ENCODE measurements around the gene SELENBP1.
"Not testable (repeated sequence)": the region's sequence is repeated elsewhere in the genome, so short reads cannot be mapped to it uniquely, and the experiment has no call there.

Gene SELENBP1

DNA sequence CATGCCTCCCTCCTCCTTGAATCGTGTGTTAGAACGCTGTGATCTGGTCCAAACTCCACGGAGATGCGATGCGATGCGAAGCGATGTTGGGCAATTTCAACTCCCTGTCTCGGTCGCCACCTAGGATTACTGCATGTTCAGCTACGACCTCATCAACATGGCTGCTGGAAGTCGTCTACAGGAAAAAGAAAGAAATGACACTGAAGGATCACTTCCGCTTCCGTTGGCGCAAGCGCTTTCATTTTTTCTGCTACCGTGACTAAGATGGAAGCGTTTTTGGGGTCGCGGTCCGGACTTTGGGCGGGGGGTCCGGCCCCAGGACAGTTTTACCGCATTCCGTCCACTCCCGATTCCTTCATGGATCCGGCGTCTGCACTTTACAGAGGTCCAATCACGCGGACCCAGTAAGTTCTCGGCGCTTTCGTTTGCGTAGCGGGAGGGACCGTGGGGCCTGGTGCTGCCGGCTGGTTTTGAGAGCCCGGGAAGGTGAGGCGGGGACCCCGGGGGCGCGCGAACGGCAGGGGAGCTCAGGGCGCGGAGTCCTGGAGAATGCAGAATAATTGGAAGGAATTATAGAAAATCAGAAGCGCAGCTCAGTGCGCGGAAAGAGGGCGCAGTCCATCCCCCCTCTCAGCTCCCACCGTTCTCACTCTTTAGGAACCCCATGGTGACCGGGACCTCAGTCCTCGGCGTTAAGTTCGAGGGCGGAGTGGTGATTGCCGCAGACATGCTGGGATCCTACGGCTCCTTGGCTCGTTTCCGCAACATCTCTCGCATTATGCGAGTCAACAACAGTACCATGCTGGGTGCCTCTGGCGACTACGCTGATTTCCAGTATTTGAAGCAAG lies 27.0 kb upstream of the SELENBP1 start, which contains the start of gene PSMB4:
PSMB4 (plus strand) TSS at position 250 of the 848 bp plus-strand sequence; CDS start at position 265, 15 bp downstream.
- TF ChIP-seq, protein P1, sequence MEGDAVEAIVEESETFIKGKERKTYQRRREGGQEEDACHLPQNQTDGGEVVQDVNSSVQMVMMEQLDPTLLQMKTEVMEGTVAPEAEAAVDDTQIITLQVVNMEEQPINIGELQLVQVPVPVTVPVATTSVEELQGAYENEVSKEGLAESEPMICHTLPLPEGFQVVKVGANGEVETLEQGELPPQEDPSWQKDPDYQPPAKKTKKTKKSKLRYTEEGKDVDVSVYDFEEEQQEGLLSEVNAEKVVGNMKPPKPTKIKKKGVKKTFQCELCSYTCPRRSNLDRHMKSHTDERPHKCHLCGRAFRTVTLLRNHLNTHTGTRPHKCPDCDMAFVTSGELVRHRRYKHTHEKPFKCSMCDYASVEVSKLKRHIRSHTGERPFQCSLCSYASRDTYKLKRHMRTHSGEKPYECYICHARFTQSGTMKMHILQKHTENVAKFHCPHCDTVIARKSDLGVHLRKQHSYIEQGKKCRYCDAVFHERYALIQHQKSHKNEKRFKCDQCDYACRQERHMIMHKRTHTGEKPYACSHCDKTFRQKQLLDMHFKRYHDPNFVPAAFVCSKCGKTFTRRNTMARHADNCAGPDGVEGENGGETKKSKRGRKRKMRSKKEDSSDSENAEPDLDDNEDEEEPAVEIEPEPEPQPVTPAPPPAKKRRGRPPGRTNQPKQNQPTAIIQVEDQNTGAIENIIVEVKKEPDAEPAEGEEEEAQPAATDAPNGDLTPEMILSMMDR (IDR thresholded peaks at IDR 0.05; ENCODE audit: low read depth, low read length, missing control alignments): peak; percentile 46
- DNase-seq (ENCODE audit: low read depth): peak; percentile 89
- H3K4me3 ChIP-seq (ENCODE audit: low read depth, low read length): peak within 1 kb of the TSS; percentile 73

DNA sequence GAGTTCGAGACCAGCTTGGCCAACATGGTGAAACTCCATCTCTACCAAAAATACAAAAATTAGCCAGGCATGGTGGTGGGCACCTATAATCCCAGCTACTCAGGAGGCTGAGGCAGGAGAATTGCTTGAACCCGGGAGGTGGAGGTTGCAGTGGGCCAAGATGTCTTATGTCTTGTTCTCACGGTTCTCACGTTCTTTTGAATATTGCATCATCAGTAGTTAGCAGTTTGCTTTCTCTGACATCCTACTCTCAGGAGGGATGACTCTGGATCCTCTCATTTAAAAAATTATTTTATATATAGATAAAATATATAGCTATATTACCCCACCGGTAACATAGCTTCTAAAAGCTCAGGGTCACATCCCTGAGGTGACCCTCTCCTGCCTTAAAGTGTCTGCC lies 23.8 kb upstream of the SELENBP1 start:
- DNase-seq (ENCODE audit: low read depth); H3K4me3 ChIP-seq (ENCODE audit: low read depth, low read length): not testable (repeated sequence)

DNA sequence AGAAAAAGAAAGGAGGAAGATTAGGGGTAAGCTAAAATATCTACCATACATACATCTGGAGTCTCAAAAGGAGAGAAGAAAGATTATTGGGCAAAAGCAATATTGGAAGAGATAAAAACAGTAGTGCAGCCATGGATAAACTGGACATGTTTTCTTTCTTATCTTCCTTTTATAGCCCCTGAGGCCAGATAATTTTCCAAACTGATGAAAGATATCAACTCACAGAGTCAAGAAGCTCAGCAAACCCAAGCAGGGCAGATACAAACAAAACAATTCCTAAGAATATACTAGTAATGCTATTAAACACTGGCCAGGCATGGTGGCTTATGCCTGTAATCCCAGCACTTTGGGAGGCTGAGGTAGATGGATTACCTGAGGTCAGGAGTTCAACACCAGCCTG lies 21.1 kb upstream of the SELENBP1 start:
- no peak overlapping the region for H3K4me3 ChIP-seq (ENCODE audit: low read depth, low read length)
- no peak for DNase-seq (ENCODE audit: low read depth)
- TF ChIP-seq, protein P1 (IDR thresholded peaks at IDR 0.05; ENCODE audit: low read depth, low read length, missing control alignments): no peak

DNA sequence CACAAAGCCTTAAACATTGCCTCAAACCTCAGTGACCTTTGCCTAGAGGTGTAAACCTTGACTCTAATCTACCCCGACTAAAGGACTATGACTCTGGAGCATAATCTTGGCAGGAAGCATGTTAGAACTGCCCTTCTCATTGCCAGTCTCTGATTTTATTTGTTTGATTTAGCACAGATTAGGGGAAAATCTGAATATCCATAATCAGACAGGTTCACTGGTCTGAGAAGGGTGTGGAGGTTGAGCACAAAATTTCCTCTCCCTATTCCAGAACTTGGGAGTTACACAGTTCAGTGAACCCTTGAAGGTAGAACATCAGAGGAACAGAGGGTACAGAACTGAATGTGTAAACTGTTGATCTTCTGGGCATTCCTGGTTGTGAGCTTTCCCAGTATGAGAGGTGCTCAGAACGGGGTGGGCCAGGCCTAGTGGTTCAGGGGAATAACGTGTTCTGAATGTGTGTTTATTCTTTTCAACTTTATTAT lies 18.6 kb upstream of the SELENBP1 start:
- TF ChIP-seq, protein P1 (IDR thresholded peaks at IDR 0.05; ENCODE audit: low read depth, low read length, missing control alignments): no peak
- no peak for DNase-seq (ENCODE audit: low read depth)
- H3K4me3 ChIP-seq (ENCODE audit: low read depth, low read length): no peak overlapping the region

DNA sequence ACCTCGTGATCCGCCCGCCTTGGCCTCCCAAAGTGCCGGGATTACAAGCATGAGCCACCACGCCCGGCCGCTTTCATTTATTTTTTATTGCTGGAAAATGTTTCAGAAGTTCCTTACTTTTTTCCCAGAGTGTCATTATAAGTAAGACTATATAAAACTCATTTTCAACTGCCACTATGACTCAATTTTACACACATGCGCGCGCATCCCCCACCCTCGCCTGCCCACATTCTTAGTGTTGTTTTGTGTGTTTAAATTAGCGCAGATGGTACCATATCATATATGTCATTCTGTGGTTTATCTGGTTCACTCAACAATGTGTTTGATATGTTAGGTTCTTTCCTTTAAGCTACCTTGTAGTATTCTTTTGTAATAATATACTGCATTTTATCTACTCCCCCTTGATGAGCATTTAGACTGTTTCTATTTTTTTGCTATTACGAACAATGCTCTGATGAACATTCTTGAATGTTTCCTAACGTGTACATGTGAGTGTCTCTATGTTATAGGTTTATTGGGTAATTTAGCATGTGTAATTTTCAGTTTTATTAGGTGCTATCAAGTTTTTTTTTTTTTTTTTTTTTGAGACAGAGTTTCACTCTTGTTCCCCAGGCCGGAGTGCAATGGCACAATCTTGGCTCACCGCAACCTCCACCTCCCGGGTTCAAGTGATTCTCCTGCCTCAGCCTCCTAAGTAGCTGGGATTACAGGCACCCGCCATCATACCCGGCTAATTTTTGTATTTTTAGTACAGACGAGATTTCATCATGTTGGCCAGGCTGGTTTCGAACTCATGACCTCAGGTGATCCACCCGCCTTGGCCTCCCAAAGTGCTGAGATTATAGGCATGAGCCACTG lies 17.9 kb upstream of the SELENBP1 start:
- not testable (repeated sequence) for H3K4me3 ChIP-seq (ENCODE audit: low read depth, low read length); DNase-seq (ENCODE audit: low read depth)

DNA sequence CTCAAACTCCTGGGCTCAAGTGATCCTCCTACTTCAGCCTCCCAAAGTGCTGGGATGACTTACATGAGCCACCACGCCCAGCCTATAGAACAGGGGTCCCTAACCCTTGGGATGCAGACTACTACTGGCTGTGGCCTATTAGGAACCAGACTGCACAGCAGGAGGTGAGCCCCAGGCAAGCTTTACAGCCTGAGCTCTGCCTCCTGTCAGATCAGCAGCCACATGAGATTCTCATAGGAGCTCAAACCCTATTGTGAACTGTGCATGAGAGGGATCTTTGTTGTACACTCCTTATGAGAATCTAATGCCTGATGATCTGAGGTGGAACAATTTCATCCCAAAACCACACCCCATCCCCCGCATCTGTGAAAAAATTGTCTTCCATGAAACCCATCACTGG lies 13.5 kb upstream of the SELENBP1 start:
- no peak overlapping the region for H3K4me3 ChIP-seq (ENCODE audit: low read depth, low read length)
- DNase-seq (ENCODE audit: low read depth): no peak
- TF ChIP-seq, protein P1 (IDR thresholded peaks at IDR 0.05; ENCODE audit: low read depth, low read length, missing control alignments): no peak

DNA sequence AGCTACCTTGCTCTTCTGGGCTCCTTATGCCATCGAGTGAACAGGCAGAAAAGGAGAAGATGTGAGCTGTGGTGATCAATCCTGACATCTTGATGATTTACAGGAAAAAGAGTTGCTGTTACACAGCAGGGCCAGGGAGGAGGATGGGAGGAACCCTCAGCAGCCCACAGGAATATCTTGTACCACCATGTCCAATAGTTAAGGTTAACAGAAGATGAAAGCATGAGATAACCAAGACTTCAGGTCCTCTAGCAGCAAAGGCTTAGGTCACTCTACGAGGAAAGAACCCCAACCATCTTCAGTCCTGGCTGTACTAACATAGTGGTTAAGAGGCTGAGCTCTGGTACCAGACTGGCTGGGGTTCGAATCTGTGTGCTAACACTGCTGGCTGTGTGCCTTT lies 12.1 kb upstream of the SELENBP1 start:
- DNase-seq (ENCODE audit: low read depth): no peak
- TF ChIP-seq, protein P1 (IDR thresholded peaks at IDR 0.05; ENCODE audit: low read depth, low read length, missing control alignments): no peak
- no peak overlapping the region for H3K4me3 ChIP-seq (ENCODE audit: low read depth, low read length)
